GM21360 (cell line): ENCODE measurements around the gene LIG1.
A peak's percentile ranks its signal among the peaks of the same experiment; 100 is the strongest.

Experiments
- ATAC-seq: cut with Tn5 transposase; IDR thresholded peaks from one replicate; pipeline ENCODE4 v1.9.1; 2021; ENCODE audit warnings: mild to moderate bottlenecking, moderate library complexity; ENCODE audit not compliant: unreplicated experiment

Gene LIG1

DNA sequence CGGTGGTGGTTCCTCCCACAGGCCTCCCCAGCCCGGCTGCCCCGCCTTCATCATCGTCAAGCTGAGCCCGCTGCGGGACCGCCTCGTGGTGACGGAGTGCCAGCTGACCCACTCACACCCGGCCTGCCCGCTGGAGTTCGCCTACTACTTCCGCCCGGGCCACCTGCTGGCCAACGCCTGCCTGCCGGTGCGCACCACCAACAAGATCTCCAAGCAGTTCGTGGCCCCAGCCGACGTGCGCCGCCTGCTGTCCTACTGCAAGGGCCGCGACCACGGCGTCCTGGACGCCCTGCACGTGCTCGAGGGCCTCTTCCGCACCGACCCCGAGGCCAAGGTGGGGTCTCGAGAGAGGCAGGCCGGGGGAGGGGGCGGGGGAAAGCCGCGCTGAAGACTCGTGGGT lies 12.3 kb upstream of the LIG1 start:
- ATAC-seq = no peak

DNA sequence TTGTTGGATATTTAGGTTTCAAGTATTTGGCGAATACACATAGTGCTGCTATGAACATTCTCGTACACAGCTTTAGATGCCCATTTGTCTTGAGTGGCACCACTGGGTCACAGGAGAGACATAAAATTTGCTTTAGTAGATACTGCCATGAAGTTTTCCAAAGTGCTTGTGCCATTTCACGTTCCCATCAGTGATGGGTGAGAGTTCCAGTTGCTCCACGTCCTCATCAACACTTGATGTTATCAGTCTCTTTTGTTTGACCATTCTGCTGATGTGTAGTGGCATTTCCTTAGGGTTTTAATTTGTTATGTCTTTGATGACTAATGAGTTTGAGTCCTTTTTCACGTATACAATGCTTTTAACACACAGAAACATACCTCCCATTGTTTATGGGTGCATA lies 11.4 kb upstream of the LIG1 start:
- ATAC-seq = no peak

DNA sequence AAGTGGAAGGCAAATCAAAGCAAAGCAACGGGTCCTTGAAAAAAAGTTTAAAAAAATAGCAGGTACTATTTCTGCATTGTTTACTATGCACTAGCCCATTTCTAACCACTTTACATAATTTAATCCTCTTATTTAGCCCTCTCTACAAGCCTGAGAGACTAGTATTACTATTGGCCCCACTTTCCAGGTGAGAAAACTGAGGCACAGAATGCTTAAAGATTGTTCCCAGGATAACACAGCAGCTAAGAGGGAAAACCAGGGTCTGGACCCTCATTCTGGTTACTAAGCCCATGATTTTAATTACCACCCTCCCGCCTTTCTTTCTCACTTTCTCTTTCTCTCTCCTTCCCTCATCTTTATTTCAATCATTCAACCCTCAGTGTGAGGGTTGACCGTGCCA lies 6.1 kb upstream of the LIG1 start:
- ATAC-seq = no peak

DNA sequence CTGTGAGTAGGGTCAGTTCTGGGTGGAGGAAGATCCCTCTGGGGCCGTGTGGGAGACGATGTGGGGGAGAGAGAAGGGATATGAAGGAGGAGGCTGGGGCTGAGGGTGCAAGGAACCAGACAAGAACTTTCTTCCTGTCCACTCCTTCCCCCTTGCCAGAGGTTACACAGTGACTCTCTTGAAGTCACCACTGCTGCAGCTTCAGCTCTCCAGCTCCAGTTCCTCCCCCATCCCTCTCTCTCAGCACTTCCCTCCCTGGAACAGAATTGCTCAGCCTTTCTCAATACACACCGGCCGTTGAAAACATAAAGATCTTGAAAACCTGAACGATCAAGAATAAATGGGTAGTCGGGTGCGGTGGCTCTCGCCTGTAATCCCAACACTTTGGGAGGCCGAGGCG lies 5.4 kb upstream of the LIG1 start:
- ATAC-seq = no peak

DNA sequence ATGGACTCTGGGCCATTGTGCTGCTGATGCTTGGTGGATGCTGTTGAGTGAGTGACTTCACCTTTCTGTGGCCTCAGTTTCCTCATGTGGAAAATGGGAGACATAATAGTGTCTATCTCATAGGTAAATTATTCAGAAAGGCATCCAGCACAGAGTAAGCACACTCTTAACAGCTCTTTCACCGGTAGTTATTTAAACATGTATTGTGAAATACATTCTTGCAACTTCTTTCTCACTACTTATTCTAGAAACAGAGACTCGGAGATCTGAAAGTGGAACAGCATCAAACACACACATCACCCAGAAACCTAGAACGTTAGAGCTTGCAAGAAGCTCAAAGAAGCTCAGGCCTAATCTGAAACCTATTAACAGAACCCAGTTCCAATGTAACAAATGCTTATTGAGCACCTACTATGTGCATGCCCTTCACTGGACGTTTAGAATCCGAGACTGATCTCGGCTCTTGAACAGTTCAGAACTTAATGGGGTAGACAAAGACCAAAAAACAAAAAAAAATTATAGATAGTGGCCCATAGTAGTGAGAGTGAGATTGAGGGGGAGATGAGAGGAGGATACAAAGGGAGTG lies 4.4 kb upstream of the LIG1 start:
- ATAC-seq = no peak

DNA sequence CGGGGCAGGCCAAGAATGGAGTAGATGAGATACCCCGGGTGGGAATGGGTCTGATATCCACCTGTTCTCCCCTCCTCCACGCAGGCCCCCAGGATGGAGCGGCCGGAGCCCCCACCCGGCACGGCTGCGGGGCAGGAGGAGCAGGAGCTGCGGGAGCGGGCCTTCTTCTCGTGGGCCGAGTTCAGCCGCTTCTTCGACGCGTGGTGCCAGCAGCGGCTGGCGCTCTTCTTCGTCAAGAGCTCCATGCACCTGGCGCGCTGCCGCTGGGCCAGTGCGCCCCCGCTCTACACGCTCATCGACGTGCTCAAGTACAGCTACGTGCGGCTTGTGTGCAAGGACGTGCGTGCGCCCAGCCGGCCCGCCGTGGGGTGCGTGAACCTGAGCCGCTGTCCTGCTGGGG lies 1.6 kb upstream of the LIG1 start:
- no peak for ATAC-seq

DNA sequence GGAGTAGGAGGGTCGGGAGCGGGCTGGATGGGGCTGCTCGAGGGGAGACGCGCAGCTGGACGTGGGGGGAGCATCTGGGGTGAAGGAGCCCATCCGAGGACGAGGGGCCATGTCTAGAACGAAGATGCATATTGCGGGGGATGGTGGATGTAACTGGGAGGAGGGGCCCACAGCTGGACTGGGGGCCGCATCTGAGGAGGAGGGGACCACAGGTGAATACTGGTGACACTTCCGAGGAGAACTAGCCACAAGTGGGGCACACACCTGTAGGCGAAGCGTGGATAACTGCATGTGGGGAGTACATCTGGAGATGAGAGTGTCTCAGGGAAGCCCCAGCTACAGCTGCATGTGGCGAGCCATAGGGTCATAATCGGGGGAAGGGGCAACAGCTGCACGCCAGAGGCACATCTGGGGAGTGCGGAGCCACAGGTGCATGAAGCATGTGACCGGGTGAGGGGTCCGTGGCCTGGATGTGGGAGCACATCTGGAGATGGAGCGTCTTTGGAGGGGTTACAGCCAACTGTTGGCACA lies 738 bp upstream of the LIG1 start:
- ATAC-seq = no peak

DNA sequence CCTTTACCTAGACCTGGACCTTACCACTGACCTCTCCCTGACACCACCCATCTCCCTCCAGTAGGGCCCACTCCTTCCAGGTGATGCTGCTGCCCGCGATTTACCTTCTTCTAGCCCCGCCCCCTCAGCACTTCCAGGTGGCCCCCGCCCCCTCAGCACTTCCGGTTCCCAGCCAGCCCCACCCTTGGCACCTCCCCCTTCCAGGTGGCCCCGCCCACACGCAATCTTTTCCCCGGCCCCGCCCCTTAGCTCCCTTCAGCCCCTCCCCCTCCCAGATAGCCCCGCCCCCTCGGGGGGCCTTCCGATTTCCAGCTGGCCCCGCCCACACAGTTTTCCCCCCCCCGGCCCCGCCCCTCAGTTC lies 586 bp downstream of the LIG1 start:
- peak; percentile 11 for ATAC-seq

DNA sequence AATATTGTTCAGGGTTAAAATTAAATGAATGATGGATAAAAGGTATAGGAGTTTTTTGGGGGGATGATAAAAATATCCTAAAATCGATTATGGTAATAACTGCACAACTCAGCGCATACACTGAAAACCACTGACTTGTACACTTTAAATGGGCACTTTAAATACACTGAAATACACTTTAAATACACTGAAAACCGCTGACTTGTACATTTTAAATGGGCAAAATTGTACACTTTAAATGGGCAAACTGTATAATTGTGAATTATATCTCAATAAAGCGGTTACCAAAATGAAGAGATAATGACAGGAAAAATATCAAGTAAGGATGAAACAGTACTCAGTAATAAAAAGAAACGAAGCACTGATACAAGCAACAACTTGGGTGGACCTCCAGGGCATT lies 1.5 kb downstream of the LIG1 start:
- no peak for ATAC-seq

DNA sequence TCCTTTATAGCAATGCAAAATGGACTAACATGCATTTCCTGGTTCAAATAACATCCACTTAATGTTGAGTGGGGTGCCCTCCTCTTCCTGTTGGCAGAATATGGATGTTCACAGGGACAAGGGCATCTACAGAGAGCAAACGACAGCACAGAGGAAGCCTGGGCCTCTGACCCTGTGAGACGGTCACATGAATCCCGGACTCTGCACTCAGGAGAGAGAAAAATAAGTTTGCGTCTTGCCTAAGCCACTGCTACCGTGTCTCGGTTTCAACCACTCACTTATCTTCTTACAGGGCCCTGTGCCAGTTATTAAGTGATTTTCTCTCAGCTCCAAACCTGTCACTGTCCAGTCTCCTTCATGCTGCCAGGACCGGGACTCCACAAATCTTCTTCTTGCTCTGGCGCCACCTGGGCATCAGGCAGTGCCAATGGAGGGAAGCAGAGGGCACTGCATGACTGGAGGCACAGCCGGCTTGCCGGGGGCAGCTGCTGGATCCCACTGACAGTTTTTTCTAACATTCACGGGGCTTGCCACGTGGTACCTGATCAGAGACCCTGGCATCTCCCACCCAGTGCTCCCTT lies 11.8 kb downstream of the LIG1 start:
- no peak for ATAC-seq

DNA sequence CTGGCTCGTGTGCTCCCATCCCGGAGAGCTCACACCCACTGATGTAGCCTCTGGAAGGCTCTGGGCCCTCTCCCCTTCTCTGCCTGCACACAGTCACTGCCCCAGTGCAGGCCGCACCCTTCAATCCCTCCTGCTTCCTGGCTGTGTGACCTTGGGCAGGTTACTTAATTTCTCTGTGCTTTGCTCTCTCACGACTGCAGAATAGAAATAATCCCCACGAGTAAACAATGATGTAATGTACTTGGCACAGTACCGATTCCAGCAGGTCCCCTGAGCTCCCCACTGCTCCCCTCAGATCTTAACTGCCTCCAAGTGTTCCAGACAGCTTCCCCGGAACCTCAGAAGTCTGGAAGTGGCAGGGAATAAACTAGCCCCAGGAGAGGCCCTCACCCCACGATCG lies 16.1 kb downstream of the LIG1 start:
- no peak for ATAC-seq

DNA sequence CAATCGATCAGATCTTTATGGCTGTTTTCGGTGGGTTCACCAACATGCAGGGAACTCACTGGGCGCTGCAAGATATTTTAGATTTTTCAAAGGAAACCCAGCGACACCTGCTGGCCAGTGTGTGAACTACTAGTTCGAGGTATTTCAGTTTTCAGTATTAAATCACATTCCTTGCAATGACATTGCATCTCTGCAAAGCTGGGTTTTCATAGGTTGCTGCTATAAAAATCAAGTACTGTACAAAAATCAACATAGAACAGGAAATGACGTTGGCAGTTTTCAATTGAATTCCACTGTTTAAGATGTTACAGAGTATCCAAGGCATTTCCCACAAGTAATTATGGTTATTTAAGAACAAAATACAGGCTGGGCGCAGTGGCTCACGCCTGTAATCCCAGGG lies 17.6 kb downstream of the LIG1 start:
- no peak for ATAC-seq

DNA sequence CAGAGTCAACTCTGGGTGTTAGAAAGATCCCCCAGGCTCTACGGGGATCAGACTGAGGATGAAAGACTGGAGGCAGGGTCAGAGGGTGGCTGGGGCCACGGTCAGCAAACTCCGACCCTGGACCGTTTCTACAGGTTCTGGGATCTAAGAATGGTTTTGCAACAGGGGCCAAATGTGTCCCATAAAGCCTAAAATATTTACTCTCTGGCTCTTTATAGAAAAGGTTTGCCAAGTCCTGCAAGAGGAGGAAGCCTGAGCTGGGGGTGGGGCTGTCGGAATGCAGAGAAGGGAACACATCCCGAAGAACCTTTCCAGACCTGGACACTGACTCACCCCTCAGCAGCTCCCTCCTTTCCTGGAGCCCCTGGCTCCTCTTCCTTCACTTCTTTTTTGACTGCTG lies 20.7 kb downstream of the LIG1 start:
- no peak for ATAC-seq

DNA sequence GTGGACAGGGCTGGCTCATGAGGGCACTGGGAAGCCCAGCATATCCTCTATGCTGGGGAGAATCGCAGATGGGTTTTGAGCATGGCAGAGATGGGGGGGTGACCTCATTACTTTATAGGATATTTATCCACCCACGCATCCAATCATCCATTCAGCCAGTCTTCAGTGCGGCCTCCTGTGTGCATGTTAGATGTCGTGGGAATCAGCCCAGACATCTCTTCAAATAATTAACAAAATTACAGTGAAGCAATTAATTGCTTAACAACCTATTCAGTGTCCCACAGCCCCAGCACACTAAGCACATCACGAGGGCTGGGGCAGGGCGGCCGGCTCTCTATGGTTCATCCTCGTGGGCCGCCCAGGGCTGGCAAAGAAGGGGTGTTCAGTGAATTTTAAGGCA lies 21.6 kb downstream of the LIG1 start:
- no peak for ATAC-seq

DNA sequence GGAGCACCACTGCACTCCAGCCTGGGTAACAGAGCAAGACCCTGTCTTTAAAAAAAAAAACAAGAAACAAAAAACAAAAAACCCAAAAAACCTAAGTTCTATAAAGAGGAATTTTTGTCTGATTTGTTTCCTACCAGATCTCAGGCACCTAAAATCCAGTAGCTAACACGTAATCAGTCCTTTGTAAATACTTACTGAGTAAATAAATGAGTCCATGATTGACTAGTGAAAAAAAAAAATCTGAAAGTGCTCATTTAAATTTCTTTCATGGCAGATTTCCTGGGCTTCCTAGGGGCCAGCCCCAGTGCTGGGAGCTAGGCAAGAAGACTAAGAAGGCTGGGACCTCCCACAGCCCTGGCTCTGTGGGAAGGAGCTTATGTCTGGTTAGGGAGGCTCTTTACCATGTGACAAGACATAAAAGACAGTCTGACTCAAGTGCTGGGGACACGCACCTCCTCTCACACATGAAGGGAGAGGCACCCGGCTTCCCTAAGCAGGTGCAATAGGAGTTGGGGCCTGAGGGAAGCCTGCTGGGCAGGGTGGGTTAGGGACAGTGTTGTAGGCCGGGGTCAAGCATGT lies 22.5 kb downstream of the LIG1 start:
- no peak for ATAC-seq

DNA sequence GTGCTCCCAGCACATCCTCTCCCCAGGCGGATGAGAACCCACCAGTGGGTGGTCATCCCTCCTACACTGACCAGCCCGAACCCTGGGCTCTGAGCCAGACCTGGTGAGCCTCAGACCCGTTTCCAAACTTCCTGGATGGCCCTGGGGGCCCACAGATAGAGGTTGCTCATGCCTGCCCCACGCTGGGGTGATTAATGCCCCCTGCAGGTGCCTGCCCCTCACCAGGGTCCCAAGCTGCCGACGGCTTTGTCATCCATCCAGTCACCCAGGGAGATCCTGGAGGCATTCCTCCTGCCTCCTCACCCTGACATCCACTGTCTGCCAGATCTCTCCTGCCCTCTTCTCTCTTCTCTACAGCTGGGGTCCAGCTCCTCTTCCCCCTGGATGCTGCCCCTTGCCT lies 31.1 kb downstream of the LIG1 start:
- no peak for ATAC-seq

DNA sequence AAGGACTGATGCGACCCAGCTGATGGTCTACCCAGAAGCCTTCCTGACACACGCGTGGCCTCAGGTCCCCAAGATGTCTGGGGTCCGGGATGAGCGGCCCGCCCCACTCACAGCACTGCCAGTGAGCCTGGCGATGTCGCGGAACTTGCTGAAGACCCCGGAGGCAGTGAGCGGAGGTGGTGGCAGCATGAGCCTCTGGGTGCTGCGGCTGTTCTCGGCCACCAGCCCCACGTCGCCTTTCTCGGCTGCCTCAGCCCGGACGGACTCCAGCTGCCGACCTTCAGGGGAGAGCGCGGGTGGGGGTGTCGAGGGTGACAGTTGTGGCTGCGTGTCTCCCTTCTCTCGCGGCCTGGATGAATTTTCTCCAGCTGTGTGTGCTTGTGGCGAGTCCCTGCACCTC lies 32.7 kb downstream of the LIG1 start:
- ATAC-seq = no peak

DNA sequence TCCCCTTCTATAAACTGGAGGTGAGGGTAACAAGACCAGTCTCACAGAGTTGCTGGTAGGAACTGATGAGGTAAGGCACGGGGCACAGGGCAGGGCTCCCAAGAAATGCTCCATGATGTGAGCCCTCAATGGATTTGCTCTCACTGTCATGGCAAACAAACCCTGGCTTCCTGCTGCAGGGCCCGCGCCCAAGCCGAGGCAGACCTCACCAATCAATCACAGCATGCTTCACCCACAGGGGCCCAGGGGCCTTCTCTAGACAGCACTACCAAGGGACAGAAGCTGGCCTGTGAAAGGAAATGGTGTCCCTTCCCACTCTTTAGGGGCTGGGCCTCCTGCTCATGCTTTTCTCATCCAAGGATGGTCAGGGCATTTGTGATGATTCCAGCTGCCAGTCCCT lies 33.6 kb downstream of the LIG1 start:
- ATAC-seq = no peak

DNA sequence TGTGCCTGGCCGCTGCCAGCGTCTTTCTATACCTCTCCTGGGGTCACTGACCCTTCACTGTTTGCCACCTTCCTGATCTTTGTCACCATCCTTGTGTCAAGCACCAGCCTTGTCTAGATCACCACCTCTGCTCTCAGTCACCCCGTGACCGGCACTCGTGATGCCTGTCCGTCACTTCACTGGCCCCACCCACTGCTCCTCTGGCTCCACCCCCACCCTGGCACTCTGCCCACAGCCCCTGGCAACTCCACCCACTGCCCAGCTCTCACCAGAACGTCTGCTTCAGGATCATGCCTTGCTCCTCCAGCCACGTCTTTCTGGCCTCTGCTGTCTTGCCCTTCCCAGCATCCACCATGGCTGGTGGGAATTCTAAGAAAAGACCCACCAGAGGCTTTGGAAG lies 34.7 kb downstream of the LIG1 start:
- ATAC-seq = no peak

DNA sequence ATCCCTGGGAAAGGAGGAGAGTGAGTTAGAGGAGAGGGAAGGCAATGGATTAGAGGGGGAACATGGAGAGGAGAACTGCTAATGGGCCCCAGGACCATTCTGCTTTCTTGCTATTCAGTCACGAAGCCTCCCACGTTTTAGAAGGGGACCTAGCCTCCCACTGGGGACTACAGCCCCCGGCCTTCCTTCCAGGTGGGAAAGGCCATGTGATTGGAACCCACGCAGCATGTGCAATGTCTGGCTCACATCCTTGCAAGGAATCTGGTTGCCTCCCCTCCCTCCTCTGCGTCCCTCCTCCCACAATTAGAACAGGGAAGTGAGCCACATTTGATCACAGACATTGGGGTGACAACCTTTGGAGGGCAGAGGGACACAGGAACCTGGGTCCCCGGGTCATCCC lies 37.0 kb downstream of the LIG1 start:
- ATAC-seq = no peak

DNA sequence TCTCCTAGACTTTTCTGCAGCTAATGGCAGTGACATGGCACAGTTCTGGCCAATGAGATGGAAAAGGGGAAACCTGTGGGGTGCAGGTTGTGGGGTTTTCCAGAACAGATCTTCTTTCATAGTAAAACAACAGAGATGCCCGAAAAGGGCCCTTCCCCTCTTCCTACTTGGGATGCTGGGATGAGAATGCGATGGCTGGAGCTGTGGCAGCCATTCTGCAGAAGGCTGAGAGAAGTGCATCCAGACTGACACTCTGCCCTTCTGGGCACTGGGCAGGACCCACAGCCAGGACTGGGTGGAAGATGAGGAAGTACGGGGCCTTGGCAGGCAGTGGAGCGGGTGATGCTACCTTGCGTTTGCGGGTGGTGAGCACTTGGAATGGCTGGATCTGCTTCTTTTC lies 42.6 kb downstream of the LIG1 start:
- no peak for ATAC-seq

DNA sequence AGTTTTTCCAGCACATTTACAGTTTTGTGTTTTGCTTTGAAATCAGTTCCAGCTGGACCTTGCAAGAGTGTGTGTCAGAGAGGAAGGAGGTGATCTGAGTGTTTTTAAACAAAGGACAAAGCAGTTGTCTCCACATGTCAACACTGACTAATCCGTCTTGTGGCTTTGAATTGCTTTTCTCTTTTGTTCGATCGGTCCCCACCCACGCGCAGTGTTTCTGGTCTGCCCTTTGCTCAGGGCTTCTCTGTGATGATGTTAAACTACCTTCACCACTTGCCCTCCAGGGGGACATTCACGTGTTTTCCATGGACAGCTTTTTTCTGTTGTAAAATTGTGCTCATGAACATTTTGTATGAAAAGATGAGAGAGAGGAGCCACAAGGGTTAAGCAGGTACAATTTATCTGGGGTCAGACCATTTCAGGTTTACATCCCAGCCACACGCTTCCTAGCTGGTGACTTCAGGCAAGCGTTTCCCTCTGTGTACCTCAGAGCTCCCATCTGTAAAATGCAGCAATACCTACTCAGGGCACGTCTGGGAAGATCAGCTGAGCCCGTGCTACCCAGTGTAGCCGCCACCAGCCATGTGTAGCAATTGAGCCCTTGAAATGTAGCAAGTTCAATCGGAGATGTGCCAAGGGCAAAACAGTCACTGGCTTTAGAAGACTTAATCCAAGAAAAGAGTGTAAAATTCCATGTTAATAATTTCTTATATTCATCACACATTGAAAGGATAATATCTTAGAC lies 46.1 kb downstream of the LIG1 start:
- no peak for ATAC-seq
